H9 (cell line): ENCODE results near the gene FOXO6. TPM values are rescaled to one million over a fixed set of nuclear protein-coding genes. Genes with fewer than 3 reads are reported as not detected.

Experiments used
- DNase-seq: peaks from one replicate; pipeline ENCODE4 v3.0.0-alpha.2; 2017
- H2AFZ ChIP-seq: one replicate; pipeline ENCODE4 v1.6.1; 2013; ENCODE audit warnings: mild to moderate bottlenecking, low read length, control low read depth, moderate library complexity
- H2AK5ac ChIP-seq: 2 replicates; pipeline ENCODE4 v1.6.1; 2013; ENCODE audit warnings: low read length, control low read depth, mixed read lengths; ENCODE audit not compliant: insufficient read length
- H2BK120ac ChIP-seq: one replicate; pipeline ENCODE4 v1.6.1; 2013; ENCODE audit warnings: low read depth, mild to moderate bottlenecking, low read length, control low read depth, inconsistent platforms; ENCODE audit not compliant: poor library complexity, severe bottlenecking
- H2BK12ac ChIP-seq: 2 replicates; pipeline ENCODE4 v1.6.1; 2013; ENCODE audit warnings: low read length, control low read depth, mixed read lengths, low read depth; ENCODE audit not compliant: insufficient read length
- H2BK15ac ChIP-seq: 2 replicates; pipeline ENCODE4 v1.6.1; 2013; ENCODE audit warnings: low read depth, low read length, control low read depth
- H2BK20ac ChIP-seq: one replicate; pipeline ENCODE4 v1.6.1; 2013; ENCODE audit warnings: low read depth, mild to moderate bottlenecking, low read length, control low read depth, inconsistent platforms; ENCODE audit not compliant: poor library complexity, severe bottlenecking
- H2BK5ac ChIP-seq: 2 replicates; pipeline ENCODE4 v1.6.1; 2013; ENCODE audit warnings: low read length, control low read depth, mixed read lengths; ENCODE audit not compliant: insufficient read length
- H3K14ac ChIP-seq: 2 replicates; pipeline ENCODE4 v1.6.1; 2013; ENCODE audit warnings: low read length, control low read depth; ENCODE audit not compliant: insufficient read depth
- H3K18ac ChIP-seq: 2 replicates; pipeline ENCODE4 v1.6.1; 2013; ENCODE audit warnings: low read depth, mild to moderate bottlenecking, mixed read lengths, low read length, control low read depth; ENCODE audit not compliant: insufficient read length
- H3K23ac ChIP-seq: 2 replicates; pipeline ENCODE4 v1.6.1; 2013; ENCODE audit warnings: low read length, control low read depth, mixed read lengths, low read depth; ENCODE audit not compliant: insufficient read length
- H3K23me2 ChIP-seq: 2 replicates; pipeline ENCODE4 v1.6.1; 2013; ENCODE audit warnings: low read depth, mild to moderate bottlenecking, mixed read lengths, low read length, control low read depth; ENCODE audit not compliant: insufficient read length, poor library complexity, severe bottlenecking
- H3K27ac ChIP-seq: 2 replicates; pipeline ENCODE4 v1.5.1; 2013; ENCODE audit warnings: low read length, control low read depth, mixed read lengths, low read depth; ENCODE audit not compliant: insufficient read length
- H3K27me3 ChIP-seq: 2 replicates; pipeline ENCODE4 v1.6.1; 2013; ENCODE audit warnings: low read length, control low read depth, inconsistent platforms; ENCODE audit not compliant: insufficient read depth
- H3K4ac ChIP-seq: 2 replicates; pipeline ENCODE4 v1.6.1; 2013; ENCODE audit warnings: low read depth, mild to moderate bottlenecking, control low read depth, inconsistent platforms, low read length, moderate library complexity
- H3K4me1 ChIP-seq: 2 replicates; pipeline ENCODE4 v1.6.1; 2013; ENCODE audit warnings: low read length, control low read depth, inconsistent platforms; ENCODE audit not compliant: insufficient read depth
- H3K4me2 ChIP-seq: 2 replicates; pipeline ENCODE4 v1.6.1; 2013; ENCODE audit warnings: low read length, control low read depth, mixed read lengths; ENCODE audit not compliant: insufficient read length, insufficient read depth
- H3K56ac ChIP-seq: 2 replicates; pipeline ENCODE4 v1.6.1; 2013; ENCODE audit warnings: low read depth, mild to moderate bottlenecking, mixed read lengths, low read length, control low read depth; ENCODE audit not compliant: insufficient read length
- H3K79me1 ChIP-seq: 2 replicates; pipeline ENCODE4 v1.6.1; 2013; ENCODE audit warnings: low read depth, mild to moderate bottlenecking, moderate library complexity, low read length, control low read depth, inconsistent platforms; ENCODE audit not compliant: insufficient read depth, poor library complexity, severe bottlenecking
- H3K79me2 ChIP-seq: 2 replicates; pipeline ENCODE4 v1.6.1; 2013; ENCODE audit warnings: low read length, control low read depth, inconsistent platforms; ENCODE audit not compliant: insufficient read depth
- H3K9ac ChIP-seq: 2 replicates; pipeline ENCODE4 v1.6.1; 2013; ENCODE audit warnings: low read length, control low read depth, mixed read lengths; ENCODE audit not compliant: insufficient read length; ENCODE audit errors: extremely low read depth
- H3K9me3 ChIP-seq: one replicate; pipeline ENCODE4 v1.6.1; 2013; ENCODE audit warnings: low read depth, low read length, inconsistent platforms; ENCODE audit not compliant: control insufficient read depth
- H3T11ph ChIP-seq: one replicate; pipeline ENCODE4 v1.6.1; 2013; ENCODE audit warnings: mild to moderate bottlenecking, low read length, control low read depth, inconsistent platforms
- H4K20me1 ChIP-seq: one replicate; pipeline ENCODE4 v1.6.1; 2013; ENCODE audit not compliant: control insufficient read depth, insufficient read length, insufficient read depth
- H4K5ac ChIP-seq: 2 replicates; pipeline ENCODE4 v1.6.1; 2013; ENCODE audit warnings: low read depth, mild to moderate bottlenecking, mixed read lengths, low read length, control low read depth; ENCODE audit not compliant: insufficient read length
- H4K8ac ChIP-seq: replicated peaks from 2 replicates; pipeline ENCODE4 v1.6.1; 2013; ENCODE audit warnings: low read length, control low read depth, mixed read lengths, low read depth; ENCODE audit not compliant: insufficient read length
- H4K91ac ChIP-seq: 2 replicates; pipeline ENCODE4 v1.6.1; 2013; ENCODE audit warnings: low read depth, mild to moderate bottlenecking, moderate library complexity, mixed read lengths, low read length, control low read depth; ENCODE audit not compliant: insufficient read length
- H3K27ac Mint-ChIP-seq, 3 experiments: 2 replicates in 2 of 3; 3 replicates in 1 of 3; pipeline ENCODE4 v1.8.0; 2020 to 2021; ENCODE audit warnings: mixed read lengths in 3 of 3, mild to moderate bottlenecking in 1 of 3, moderate library complexity in 1 of 3
- H3K27me3 Mint-ChIP-seq: 2 replicates; pipeline ENCODE4 v1.8.0; 2021; ENCODE audit warnings: low read depth, mild to moderate bottlenecking, moderate library complexity, mixed read lengths
- H3K36me3 Mint-ChIP-seq, 3 experiments: 2 replicates in 2 of 3; 3 replicates in 1 of 3; pipeline ENCODE4 v1.8.0; 2020 to 2021; ENCODE audit warnings: low read depth in 3 of 3, mixed read lengths in 3 of 3; ENCODE audit not compliant: insufficient read depth in 1 of 3
- H3K4me1 Mint-ChIP-seq, 2 experiments: 2 replicates each; pipeline ENCODE4 v1.8.0; 2020; ENCODE audit warnings: mixed read lengths in 2 of 2
- H3K4me3 Mint-ChIP-seq, 2 experiments: 2 replicates in 1 of 2; 3 replicates in 1 of 2; pipeline ENCODE4 v1.8.0; 2020 to 2021; ENCODE audit warnings: mild to moderate bottlenecking in 2 of 2, mixed read lengths in 2 of 2, moderate library complexity in 1 of 2
- H3K9me3 Mint-ChIP-seq, 2 experiments: 2 replicates in 1 of 2; 3 replicates in 1 of 2; pipeline ENCODE4 v1.8.0; 2020; ENCODE audit warnings: mild to moderate bottlenecking in 2 of 2, mixed read lengths in 2 of 2, moderate library complexity in 1 of 2
- WGBS: extraction: QIAGEN DNeasy Blood & Tissue Kit; methylation state at CpG from one replicate; pipeline ENCODE4 v1.1.7; 2013; ENCODE audit warnings: missing lambda C conversion rate, low lambda C conversion rate, mixed read lengths; ENCODE audit not compliant: insufficient read length; ENCODE audit errors: extremely low coverage; 5-methylcytosine and 5-hydroxymethylcytosine counted together
- total RNA-seq: library from RNA; stranded (reverse); gene quantifications from 2 replicates; pipeline ENCODE4 v1.2.1, GENCODE V29; 2021
- TF ChIP-seq, protein P1 (sequence below): fragments of 200-600 bp; sonication (generic); conservative IDR thresholded peaks from 3 replicates; pipeline ENCODE4 v1.8.0; 2021; ENCODE audit warnings: antibody characterized with exemption, mild to moderate bottlenecking

The FOXO6 gene
- total RNA-seq, 1 experiment from 2014 or later, result 0.83 TPM

DNA sequence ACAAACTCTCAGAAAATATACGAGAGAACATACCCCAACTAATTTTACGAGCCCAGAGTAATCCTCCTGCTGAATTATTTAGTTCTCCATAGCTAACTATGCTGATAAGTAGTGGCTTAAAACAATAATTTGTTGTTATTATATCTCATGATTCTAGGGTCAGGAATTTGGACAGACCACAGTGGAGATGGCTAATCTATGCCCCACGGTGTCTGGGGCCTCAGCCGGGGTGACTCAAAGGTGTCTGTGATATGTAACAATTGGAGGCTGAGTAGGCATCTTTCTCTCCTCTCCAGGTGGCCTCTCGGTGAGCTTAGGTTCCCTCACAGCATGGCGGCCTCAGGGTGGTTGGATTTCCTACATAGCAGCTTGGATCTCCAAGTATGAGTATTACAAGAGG is 35.4 kb upstream of the FOXO6 start:
- peaks cover 3 to 10% of the 10 kb centered on the region in 2 experiments; a peak in 3 of 4 replicates for H3K4me1 Mint-ChIP-seq
- peaks cover 2% of the 10 kb centered on the region; the same call in 1 of the 2 replicates for H3K27me3 Mint-ChIP-seq
- Histone ChIP-seq H3K9me3 (no peaks in the 10 kb centered on the region), H2AFZ (no peak overlapping the region), H3T11ph (no peak overlapping the region), H3K56ac (no peak overlapping the region), H3K4ac (no peak overlapping the region), H2BK20ac (no peak overlapping the region), H3K14ac (no peak overlapping the region), H3K4me1 (no peaks in the 10 kb centered on the region), H3K23me2 (no peaks in the 10 kb centered on the region), H3K4me2 (no peak overlapping the region), H2BK120ac (no peak overlapping the region), H3K79me1 (no peaks in the 10 kb centered on the region), H4K5ac (no peak overlapping the region), H4K20me1 (no peaks in the 10 kb centered on the region), H3K79me2 (no peaks in the 10 kb centered on the region), H3K23ac (no peak overlapping the region), H2BK12ac (no peak overlapping the region), H2BK5ac (no peak overlapping the region), H3K9ac (no peak overlapping the region), H2AK5ac (no peak overlapping the region), H4K8ac (no peak overlapping the region), H3K27me3 (no peaks in the 10 kb centered on the region), H3K27ac (no peak overlapping the region), H3K18ac (no peak overlapping the region), H4K91ac (no peak overlapping the region), H2BK15ac (no peak overlapping the region)
- no peaks in the 10 kb centered on the region for H3K9me3 Mint-ChIP-seq
- no peaks in the 10 kb centered on the region for H3K36me3 Mint-ChIP-seq
- WGBS, result no CpG with 5 or more reads among the region's 6 CpGs
- DNase-seq, result no peak
- no peak overlapping the region for H3K27ac Mint-ChIP-seq
- no peak overlapping the region for H3K4me3 Mint-ChIP-seq
- TF ChIP-seq, protein P1, sequence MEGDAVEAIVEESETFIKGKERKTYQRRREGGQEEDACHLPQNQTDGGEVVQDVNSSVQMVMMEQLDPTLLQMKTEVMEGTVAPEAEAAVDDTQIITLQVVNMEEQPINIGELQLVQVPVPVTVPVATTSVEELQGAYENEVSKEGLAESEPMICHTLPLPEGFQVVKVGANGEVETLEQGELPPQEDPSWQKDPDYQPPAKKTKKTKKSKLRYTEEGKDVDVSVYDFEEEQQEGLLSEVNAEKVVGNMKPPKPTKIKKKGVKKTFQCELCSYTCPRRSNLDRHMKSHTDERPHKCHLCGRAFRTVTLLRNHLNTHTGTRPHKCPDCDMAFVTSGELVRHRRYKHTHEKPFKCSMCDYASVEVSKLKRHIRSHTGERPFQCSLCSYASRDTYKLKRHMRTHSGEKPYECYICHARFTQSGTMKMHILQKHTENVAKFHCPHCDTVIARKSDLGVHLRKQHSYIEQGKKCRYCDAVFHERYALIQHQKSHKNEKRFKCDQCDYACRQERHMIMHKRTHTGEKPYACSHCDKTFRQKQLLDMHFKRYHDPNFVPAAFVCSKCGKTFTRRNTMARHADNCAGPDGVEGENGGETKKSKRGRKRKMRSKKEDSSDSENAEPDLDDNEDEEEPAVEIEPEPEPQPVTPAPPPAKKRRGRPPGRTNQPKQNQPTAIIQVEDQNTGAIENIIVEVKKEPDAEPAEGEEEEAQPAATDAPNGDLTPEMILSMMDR, result no peak
